GM20000 (cell line): ENCODE measurements around the gene RBM7.

Source experiments
- DNase-seq: peaks from one replicate; pipeline ENCODE4 v3.0.0; 2012; ENCODE audit warnings: low spot score
- CTCF ChIP-seq: IDR thresholded peaks from 2 replicates; pipeline ENCODE4 v1.5.1; 2012; ENCODE audit warnings: mild to moderate bottlenecking, control low read depth; ENCODE audit errors: extremely low read depth, missing control alignments

RBM7 gene

GRCh38 chr11:114397349-114397982 lies 3.0 kb upstream of the RBM7 start:
- DNase-seq, result no peak
- TF ChIP-seq CTCF, result no peak

GRCh38 chr11:114398303-114398920 lies 2.1 kb upstream of the RBM7 start:
- no peak for TF ChIP-seq CTCF
- DNase-seq, result no peak

GRCh38 chr11:114399490-114400215 lies 813 bp upstream of the RBM7 start:
- TF ChIP-seq CTCF, result no peak
- no peak for DNase-seq

- DNase-seq, result no peak
- TF ChIP-seq CTCF, result no peak
Measured at GRCh38 chr11:114400915-114401223, 403 bp downstream of the RBM7 start.

- no peak for TF ChIP-seq CTCF
- DNase-seq, result no peak
Measured at GRCh38 chr11:114401311-114401710, 845 bp downstream of the RBM7 start.

- TF ChIP-seq CTCF, result no peak
- no peak for DNase-seq
Measured at GRCh38 chr11:114412946-114413345, 12.5 kb downstream of the RBM7 start.

GRCh38 chr11:114413958-114414357 lies 13.5 kb downstream of the RBM7 start:
- no peak for DNase-seq
- no peak for TF ChIP-seq CTCF
